DOHH2 (cell line): ENCODE measurements around the gene PPRC1.

ENCODE experiments used
- H3F3A ChIP-seq: fragments of 200-600 bp; sonication (generic), shearing (Covaris generic); 2 replicates; pipeline ENCODE4 v1.6.0; 2016; ENCODE audit warnings: antibody characterized with exemption, mild to moderate bottlenecking; ENCODE audit not compliant: control insufficient read depth, insufficient read depth
- H3K27ac ChIP-seq: fragments of 200-600 bp; sonication (generic); 2 replicates; pipeline ENCODE4 v1.5.1; 2014; ENCODE audit warnings: low read depth, mild to moderate bottlenecking, low read length, moderate library complexity
- H3K27me3 ChIP-seq: fragments of 200-600 bp; sonication (generic); 2 replicates; pipeline ENCODE4 v1.6.1; 2014; ENCODE audit warnings: mild to moderate bottlenecking, low read length, mixed read lengths; ENCODE audit not compliant: control insufficient read depth
- H3K36me3 ChIP-seq: fragments of 200-600 bp; sonication (generic); 2 replicates; pipeline ENCODE4 v1.6.1; 2014; ENCODE audit warnings: mild to moderate bottlenecking, low read length, moderate library complexity, mixed read lengths; ENCODE audit not compliant: control insufficient read depth
- H3K4me1 ChIP-seq: fragments of 200-600 bp; sonication (generic); 2 replicates; pipeline ENCODE4 v1.6.1; 2014; ENCODE audit warnings: mild to moderate bottlenecking, low read length, mixed read lengths; ENCODE audit not compliant: control insufficient read depth
- H3K4me2 ChIP-seq: fragments of 200-600 bp; sonication (generic); 2 replicates; pipeline ENCODE4 v1.6.0; 2014; ENCODE audit warnings: mild to moderate bottlenecking, low read length, moderate library complexity
- H3K4me3 ChIP-seq: fragments of 200-600 bp; sonication (generic); 2 replicates; pipeline ENCODE4 v1.5.1; 2014; ENCODE audit warnings: mild to moderate bottlenecking, low read length, mixed read lengths
- H3K79me2 ChIP-seq: fragments of 200-600 bp; sonication (generic); 2 replicates; pipeline ENCODE4 v1.6.1; 2014; ENCODE audit warnings: mild to moderate bottlenecking, low read length, mixed read lengths; ENCODE audit not compliant: control insufficient read depth
- H3K9me2 ChIP-seq: fragments of 200-600 bp; sonication (generic); replicated peaks from 2 replicates; pipeline ENCODE4 v1.6.1; 2014; ENCODE audit warnings: mild to moderate bottlenecking, low read length, mixed read lengths; ENCODE audit not compliant: control insufficient read depth
- H3K9me3 ChIP-seq: fragments of 200-600 bp; sonication (generic); 2 replicates; pipeline ENCODE4 v1.6.1; 2014; ENCODE audit warnings: antibody characterized with exemption, low read length, mixed read lengths; ENCODE audit not compliant: control insufficient read depth, insufficient read depth
- H4K20me1 ChIP-seq: fragments of 200-600 bp; sonication (generic); 2 replicates; pipeline ENCODE4 v1.6.0; 2014; ENCODE audit warnings: low read depth, mild to moderate bottlenecking, antibody characterized with exemption, low read length, moderate library complexity; ENCODE audit not compliant: control insufficient read depth, insufficient read depth
- EZH2phosphoT487 ChIP-seq: fragments of 200-600 bp; sonication (generic); IDR thresholded peaks from 2 replicates; pipeline ENCODE4 v1.6.1; 2017; ENCODE audit warnings: borderline replicate concordance, mild to moderate bottlenecking, antibody characterized with exemption, low read length, moderate library complexity, mixed read lengths
- TF ChIP-seq, protein P1 (sequence below): fragments of 200-600 bp; sonication (generic); IDR thresholded peaks from one replicate; pipeline ENCODE4 v1.5.1; 2014; ENCODE audit warnings: antibody characterized with exemption, mild to moderate bottlenecking, low read depth, low read length; ENCODE audit not compliant: poor library complexity, severe bottlenecking

The PPRC1 gene

DNA sequence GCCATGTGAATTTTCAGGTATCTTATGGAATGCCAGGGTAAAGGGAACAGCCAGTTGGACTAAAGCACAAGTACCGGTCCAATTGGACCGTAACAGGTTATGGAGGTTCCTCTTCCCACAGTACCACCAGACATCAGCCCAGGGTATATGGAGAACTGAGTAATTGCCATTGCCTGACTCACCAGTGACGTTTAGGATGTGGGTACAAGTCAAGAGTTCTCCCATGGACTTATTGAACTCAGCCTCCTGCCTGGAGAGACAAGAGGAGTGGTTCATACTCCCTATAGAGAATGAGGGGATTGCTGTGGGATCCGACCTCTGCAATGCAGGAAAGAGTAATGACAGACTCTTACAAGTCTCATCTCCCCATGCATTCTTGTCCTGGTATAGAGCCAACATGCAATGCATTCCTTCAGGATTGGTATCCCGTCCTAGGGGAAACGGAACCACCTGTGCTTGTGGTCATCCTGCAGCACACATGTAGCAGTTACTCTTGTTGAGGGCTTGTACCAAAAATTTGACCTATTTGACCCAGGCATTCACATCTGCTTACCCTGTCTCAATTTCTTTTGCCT lies 62.5 kb downstream of the PPRC1 start:
- no peaks in the 10 kb centered on the region for H3K36me3 ChIP-seq

DNA sequence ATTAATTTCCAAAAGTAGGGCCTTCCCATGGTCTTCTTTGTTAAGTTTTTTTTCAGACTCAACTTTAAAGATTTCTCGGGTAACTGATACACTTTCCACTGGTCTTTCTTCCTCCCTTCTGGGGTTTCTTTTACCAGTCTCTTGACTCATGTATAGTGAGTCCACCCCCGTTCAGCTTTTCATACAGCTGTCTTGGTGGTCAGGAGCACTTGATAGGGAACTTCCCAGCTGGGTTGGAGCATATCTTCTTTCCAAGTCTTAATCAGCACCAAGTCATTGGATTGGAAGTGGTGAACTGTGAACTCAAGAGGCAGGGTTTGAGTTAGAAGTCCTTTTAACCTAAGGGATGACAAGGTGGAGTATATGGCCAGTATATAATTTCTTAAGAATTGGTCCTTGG lies 64.1 kb downstream of the PPRC1 start:
- Histone ChIP-seq H3K36me3 (no peaks in the 10 kb centered on the region), H3K4me2 (no peak overlapping the region), H3K9me3 (peaks cover 4% of the 10 kb centered on the region; the same call in 1 of the 2 replicates), H4K20me1 (no peaks in the 10 kb centered on the region), H3K79me2 (no peaks in the 10 kb centered on the region), H3K27ac (no peak overlapping the region), H3F3A (no peaks in the 10 kb centered on the region), H3K4me3 (no peak overlapping the region), H3K27me3 (peaks cover 11% of the 10 kb centered on the region), H3K9me2 (no peaks in the 10 kb centered on the region), H3K4me1 (no peaks in the 10 kb centered on the region)
- TF ChIP-seq, protein P1, sequence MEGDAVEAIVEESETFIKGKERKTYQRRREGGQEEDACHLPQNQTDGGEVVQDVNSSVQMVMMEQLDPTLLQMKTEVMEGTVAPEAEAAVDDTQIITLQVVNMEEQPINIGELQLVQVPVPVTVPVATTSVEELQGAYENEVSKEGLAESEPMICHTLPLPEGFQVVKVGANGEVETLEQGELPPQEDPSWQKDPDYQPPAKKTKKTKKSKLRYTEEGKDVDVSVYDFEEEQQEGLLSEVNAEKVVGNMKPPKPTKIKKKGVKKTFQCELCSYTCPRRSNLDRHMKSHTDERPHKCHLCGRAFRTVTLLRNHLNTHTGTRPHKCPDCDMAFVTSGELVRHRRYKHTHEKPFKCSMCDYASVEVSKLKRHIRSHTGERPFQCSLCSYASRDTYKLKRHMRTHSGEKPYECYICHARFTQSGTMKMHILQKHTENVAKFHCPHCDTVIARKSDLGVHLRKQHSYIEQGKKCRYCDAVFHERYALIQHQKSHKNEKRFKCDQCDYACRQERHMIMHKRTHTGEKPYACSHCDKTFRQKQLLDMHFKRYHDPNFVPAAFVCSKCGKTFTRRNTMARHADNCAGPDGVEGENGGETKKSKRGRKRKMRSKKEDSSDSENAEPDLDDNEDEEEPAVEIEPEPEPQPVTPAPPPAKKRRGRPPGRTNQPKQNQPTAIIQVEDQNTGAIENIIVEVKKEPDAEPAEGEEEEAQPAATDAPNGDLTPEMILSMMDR = no peak
- TF ChIP-seq EZH2phosphoT487 = no peak

More for the DNA sequence above, 62.5 kb downstream of the PPRC1 start:
- Histone ChIP-seq H3K27me3 (peaks cover 11% of the 10 kb centered on the region; the same call in 1 of the 2 replicates), H3K9me3 (peaks cover 6% of the 10 kb centered on the region; the same call in 1 of the 2 replicates), H3F3A (no peaks in the 10 kb centered on the region), H3K79me2 (no peaks in the 10 kb centered on the region), H4K20me1 (no peaks in the 10 kb centered on the region), H3K9me2 (no peaks in the 10 kb centered on the region), H3K27ac (no peak overlapping the region), H3K4me2 (no peak overlapping the region), H3K4me3 (no peak overlapping the region), H3K4me1 (no peaks in the 10 kb centered on the region)
- no peak for TF ChIP-seq EZH2phosphoT487
- TF ChIP-seq, protein P1 = no peak

DNA sequence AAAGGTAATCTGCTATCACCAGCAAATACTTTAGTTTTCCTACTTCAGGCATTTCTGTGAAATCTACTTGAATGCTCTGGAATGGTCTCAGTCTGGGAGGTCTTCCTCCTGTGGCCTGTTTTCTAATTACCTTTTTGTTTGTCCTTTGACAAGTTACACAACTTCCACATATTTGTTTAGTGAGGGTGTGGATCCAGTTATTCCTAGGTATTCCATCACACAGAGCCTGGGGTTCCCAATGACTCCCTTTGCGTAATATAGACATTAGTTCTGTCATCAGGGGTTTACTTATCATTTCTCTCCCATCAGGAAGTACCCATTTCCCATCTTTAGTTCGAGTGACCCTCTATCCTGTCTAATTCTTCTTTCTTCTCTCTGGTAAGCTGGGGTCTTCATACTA lies 65.2 kb downstream of the PPRC1 start:
- no peaks in the 10 kb centered on the region for H3K4me1 ChIP-seq
- no peak overlapping the region for H3K4me3 ChIP-seq
- no peaks in the 10 kb centered on the region for H4K20me1 ChIP-seq
- TF ChIP-seq, protein P1 = no peak
- TF ChIP-seq EZH2phosphoT487 = no peak
- no peaks in the 10 kb centered on the region for H3F3A ChIP-seq
- H3K27me3 ChIP-seq = peaks cover 16% of the 10 kb centered on the region
- H3K36me3 ChIP-seq = no peaks in the 10 kb centered on the region
- H3K9me2 ChIP-seq = no peaks in the 10 kb centered on the region
- no peaks in the 10 kb centered on the region for H3K9me3 ChIP-seq
- no peaks in the 10 kb centered on the region for H3K79me2 ChIP-seq
- no peak overlapping the region for H3K4me2 ChIP-seq
- no peak overlapping the region for H3K27ac ChIP-seq
